Mesothelial cell of epicardium (in vitro differentiated cells): ENCODE results near the gene FRMD7. TPM values are rescaled to one million over a fixed set of nuclear protein-coding genes. Genes with fewer than 3 reads are reported as not detected.

Experiments used
- DNase-seq, 2 experiments: peaks; one replicate each; pipeline ENCODE4 v3.0.0; 2021; ENCODE audit warnings: low spot score in 2 of 2; ENCODE audit not compliant: unreplicated experiment in 2 of 2
- H3K27ac Mint-ChIP-seq: 2 replicates; pipeline ENCODE4 v1.8.0; 2021; ENCODE audit warnings: mixed read lengths
- H3K27me3 Mint-ChIP-seq: 2 replicates; pipeline ENCODE4 v1.8.0; 2021; ENCODE audit warnings: low read depth, mixed read lengths
- H3K36me3 Mint-ChIP-seq: 2 replicates; pipeline ENCODE4 v1.8.0; 2021; ENCODE audit warnings: mixed read lengths
- H3K4me1 Mint-ChIP-seq: 2 replicates; pipeline ENCODE4 v1.8.0; 2021; ENCODE audit warnings: mixed read lengths
- H3K4me3 Mint-ChIP-seq: 2 replicates; pipeline ENCODE4 v1.8.0; 2021; ENCODE audit warnings: mild to moderate bottlenecking, moderate library complexity, mixed read lengths
- H3K9me3 Mint-ChIP-seq: 2 replicates; pipeline ENCODE4 v1.8.0; 2021; ENCODE audit warnings: mixed read lengths
- total RNA-seq: library from RNA; stranded (reverse); gene quantifications from 3 replicates; pipeline ENCODE4 v1.2.1, GENCODE V29; 2021
- TF ChIP-seq, protein P1 (sequence below): fragments of 200-600 bp; sonication (generic); IDR thresholded peaks from one replicate; pipeline ENCODE4 v1.5.0; 2021; ENCODE audit warnings: antibody characterized with exemption; ENCODE audit not compliant: unreplicated experiment

FRMD7 gene
- total RNA-seq, 1 donor from 2014 or later = 0.13 TPM

DNA sequence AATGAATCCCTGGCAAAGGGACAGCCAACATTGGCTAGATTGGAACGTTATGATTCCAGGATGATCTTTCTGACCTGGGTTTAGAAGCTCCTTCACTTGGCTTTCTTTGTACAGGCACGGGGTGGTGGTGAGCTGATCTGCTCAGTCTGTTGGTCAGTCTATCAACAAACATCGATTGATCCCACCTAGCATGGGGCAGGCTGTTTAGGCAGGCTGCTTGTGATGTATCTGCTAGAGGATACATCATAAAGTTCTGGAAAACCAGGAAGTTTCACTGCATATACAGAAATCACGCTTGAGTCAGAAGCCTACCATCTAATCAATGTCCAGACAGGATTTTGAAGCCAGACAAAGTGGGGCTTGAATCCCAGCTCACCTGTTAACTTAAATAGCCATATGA lies 6.9 kb downstream of the FRMD7 start:
- TF ChIP-seq, protein P1, sequence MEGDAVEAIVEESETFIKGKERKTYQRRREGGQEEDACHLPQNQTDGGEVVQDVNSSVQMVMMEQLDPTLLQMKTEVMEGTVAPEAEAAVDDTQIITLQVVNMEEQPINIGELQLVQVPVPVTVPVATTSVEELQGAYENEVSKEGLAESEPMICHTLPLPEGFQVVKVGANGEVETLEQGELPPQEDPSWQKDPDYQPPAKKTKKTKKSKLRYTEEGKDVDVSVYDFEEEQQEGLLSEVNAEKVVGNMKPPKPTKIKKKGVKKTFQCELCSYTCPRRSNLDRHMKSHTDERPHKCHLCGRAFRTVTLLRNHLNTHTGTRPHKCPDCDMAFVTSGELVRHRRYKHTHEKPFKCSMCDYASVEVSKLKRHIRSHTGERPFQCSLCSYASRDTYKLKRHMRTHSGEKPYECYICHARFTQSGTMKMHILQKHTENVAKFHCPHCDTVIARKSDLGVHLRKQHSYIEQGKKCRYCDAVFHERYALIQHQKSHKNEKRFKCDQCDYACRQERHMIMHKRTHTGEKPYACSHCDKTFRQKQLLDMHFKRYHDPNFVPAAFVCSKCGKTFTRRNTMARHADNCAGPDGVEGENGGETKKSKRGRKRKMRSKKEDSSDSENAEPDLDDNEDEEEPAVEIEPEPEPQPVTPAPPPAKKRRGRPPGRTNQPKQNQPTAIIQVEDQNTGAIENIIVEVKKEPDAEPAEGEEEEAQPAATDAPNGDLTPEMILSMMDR = no peak
- Mint-ChIP-seq H3K9me3 (peaks cover 8% of the 10 kb centered on the region), H3K4me1 (peaks cover 28% of the 10 kb centered on the region), H3K27ac (no peak overlapping the region), H3K4me3 (no peak overlapping the region), H3K36me3 (no peaks in the 10 kb centered on the region), H3K27me3 (no peaks in the 10 kb centered on the region)
- no peak for DNase-seq

DNA sequence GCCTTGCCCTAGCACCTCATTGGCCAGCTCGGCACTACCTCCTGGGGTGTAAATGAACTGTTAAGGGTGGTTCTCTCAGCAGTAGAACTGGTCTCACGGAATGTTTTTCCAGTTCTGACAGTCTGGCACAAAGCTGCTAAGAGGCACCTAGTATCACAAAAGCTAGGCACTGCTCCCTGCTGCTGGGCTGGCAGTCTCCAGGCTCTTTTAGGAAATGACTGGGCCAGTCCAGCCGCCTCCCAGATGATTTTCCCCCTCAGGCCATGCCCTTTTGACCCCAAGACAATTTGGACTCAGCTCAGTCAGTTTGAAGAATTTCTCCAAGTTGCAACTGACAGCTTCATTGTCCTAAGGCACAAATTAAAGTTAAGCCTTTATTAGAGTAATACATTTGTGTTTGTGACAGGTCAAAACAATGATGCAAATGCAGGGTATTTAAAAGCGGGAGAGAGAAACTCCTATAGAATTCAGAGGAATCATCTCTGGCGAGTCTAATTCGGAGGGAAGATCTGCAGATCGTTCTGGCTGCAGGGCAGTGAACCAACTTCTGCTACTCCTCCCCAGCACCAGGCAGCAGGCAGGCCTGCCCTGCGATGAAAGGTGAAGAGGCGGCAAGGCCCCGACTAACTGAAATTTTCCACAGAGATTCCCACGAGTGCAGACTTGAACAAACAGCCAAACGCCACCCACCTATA lies 7.9 kb downstream of the FRMD7 start:
- H3K27me3 Mint-ChIP-seq = no peaks in the 10 kb centered on the region
- H3K9me3 Mint-ChIP-seq = peaks cover 8% of the 10 kb centered on the region
- peaks cover 31% of the 10 kb centered on the region for H3K4me1 Mint-ChIP-seq
- no peaks in the 10 kb centered on the region for H3K36me3 Mint-ChIP-seq
- no peak for DNase-seq
- TF ChIP-seq, protein P1 = no peak
- no peak overlapping the region for H3K4me3 Mint-ChIP-seq
- H3K27ac Mint-ChIP-seq = peak overlapping the region; percentile 94

DNA sequence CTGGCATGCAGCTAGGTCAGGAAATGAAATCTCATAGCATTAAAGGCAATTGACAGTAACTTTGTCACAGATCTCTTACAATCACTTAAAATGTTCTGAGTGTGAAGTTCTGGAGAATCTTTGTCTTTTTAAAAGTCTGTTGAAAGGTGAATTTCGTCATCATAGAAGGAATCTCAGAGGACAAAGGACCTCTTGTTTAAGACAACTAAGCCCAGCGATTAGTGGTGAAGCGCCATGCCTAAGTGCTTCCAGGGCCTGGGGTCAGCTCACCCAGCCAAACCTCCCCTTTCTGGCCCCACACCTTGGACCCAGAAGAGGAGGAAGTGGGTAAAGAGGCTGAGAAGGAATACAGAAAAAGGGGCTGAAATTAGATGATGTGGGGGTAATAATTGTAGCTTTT lies 8.5 kb downstream of the FRMD7 start:
- peaks cover 36% of the 10 kb centered on the region for H3K4me1 Mint-ChIP-seq
- peaks cover 8% of the 10 kb centered on the region for H3K9me3 Mint-ChIP-seq
- peak overlapping the region; percentile 94 for H3K27ac Mint-ChIP-seq
- no peaks in the 10 kb centered on the region for H3K27me3 Mint-ChIP-seq
- TF ChIP-seq, protein P1 = no peak
- no peak overlapping the region for H3K4me3 Mint-ChIP-seq
- H3K36me3 Mint-ChIP-seq = no peaks in the 10 kb centered on the region
- no peak for DNase-seq

DNA sequence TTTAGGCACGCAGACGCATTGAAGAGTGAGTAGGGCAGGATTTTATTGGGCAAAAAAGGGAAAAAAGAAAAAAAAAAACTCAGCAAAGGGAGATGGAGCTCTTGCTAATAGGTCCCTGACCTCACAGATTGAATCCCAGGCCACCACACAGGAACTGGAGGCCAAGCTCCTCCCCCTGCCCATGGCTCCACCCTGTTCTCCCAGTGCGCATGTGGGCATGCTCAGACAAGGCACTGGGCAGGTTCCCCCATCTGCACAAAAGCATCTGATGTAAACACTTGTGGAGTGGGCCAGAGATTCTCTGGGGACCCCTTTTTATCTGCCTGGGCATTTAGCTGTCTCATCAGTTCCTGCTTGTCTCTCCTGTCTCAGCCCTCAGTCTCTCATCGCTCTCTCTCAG lies 9.5 kb downstream of the FRMD7 start:
- Mint-ChIP-seq H3K4me3 (no peak overlapping the region), H3K27me3 (no peaks in the 10 kb centered on the region), H3K36me3 (no peaks in the 10 kb centered on the region), H3K4me1 (peaks cover 36% of the 10 kb centered on the region), H3K9me3 (peaks cover 8% of the 10 kb centered on the region), H3K27ac (peak overlapping the region; percentile 94)
- TF ChIP-seq, protein P1 = no peak
- no peak for DNase-seq

DNA sequence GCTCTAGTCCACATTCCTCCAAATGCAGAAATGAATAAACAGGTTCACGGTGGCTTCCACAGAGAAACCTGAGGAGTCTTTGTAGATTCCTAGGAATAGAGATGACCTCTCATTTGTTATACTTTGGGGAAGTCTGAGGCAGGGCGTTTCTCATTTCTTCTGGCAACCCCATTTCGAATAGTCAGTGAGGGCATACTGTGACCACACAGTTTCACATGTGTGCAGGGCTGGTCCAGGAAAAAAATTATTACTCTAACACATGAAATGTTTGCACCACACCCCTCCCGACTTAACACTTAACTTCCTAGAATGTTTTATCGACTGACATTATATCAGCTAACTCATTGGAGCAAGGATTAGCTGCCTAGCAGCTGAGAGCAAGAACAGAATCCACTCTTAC lies 12.0 kb downstream of the FRMD7 start:
- Mint-ChIP-seq H3K27me3 (no peaks in the 10 kb centered on the region), H3K9me3 (no peaks in the 10 kb centered on the region), H3K36me3 (no peaks in the 10 kb centered on the region), H3K27ac (no peak overlapping the region), H3K4me3 (no peak overlapping the region), H3K4me1 (peaks cover 49% of the 10 kb centered on the region)
- DNase-seq = no peak
- TF ChIP-seq, protein P1 = no peak
